Thyroid gland (tissue), 4 donors: ENCODE measurements around the gene GPX7. TPM values are rescaled to one million over a fixed set of nuclear protein-coding genes. Genes with fewer than 3 reads are reported as not detected.

Experiments
- DNase-seq, 2 donors: peaks; one replicate each; pipeline ENCODE4 v3.0.0-alpha.2; 2019
- H3K27ac ChIP-seq, 3 donors: fragments of 200-600 bp; sonication (generic); 1 replicate in 2 of 3; 2 replicates in 1 of 3; pipeline ENCODE4 v1.5.1; 2016 to 2019; ENCODE audit warnings: mild to moderate bottlenecking in 1 of 3, moderate library complexity in 1 of 3
- H3K27me3 ChIP-seq: fragments of 200-600 bp; sonication (generic); one replicate; pipeline ENCODE4 v1.5.1; 2019
- H3K36me3 ChIP-seq, 2 donors: fragments of 200-600 bp; sonication (generic); one replicate each; pipeline ENCODE4 v1.5.1; 2016 to 2019
- H3K4me1 ChIP-seq, 2 donors: fragments of 200-600 bp; sonication (generic); one replicate each; pipeline ENCODE4 v1.5.1; 2017 to 2019
- H3K4me3 ChIP-seq, 3 donors: fragments of 200-600 bp; sonication (generic); replicated peaks in 1 of 3; 1 replicate in 2 of 3; 2 replicates in 1 of 3; pipeline ENCODE4 v1.5.1; 2016; ENCODE audit warnings: mild to moderate bottlenecking in 1 of 3
- H3K9me3 ChIP-seq: fragments of 200-600 bp; sonication (generic); one replicate; pipeline ENCODE4 v1.5.1; 2017
- POLR2A ChIP-seq, 2 donors: fragments of 450-650 bp; IDR thresholded peaks; one replicate each; pipeline ENCODE4 v1.6.1; 2017; ENCODE audit warnings: antibody characterized with exemption in 2 of 2, mild to moderate bottlenecking in 2 of 2, moderate library complexity in 1 of 2
- whole genome bisulfite sequencing, 2 donors: methylation state at CpG; one replicate each; pipeline ENCODE4 v1.1.5; 2017; 5-methylcytosine and 5-hydroxymethylcytosine counted together
- intact Hi-C: fragments of 100-400 bp; cut with DNase I; formaldehyde crosslinking; loops from one replicate; pipeline ENCODE4 v1.15.1; 2023
- total RNA-seq, 4 donors: library from RNA; depleted of rRNA; stranded (reverse); fragments of >200 nt; gene quantifications; one replicate each; pipeline ENCODE4 v1.2.3, GENCODE V29; 2016
- TF ChIP-seq, protein P1 (sequence below), 6 experiments: fragments of 200-600 bp in 3 of 6; fragments of 450-650 bp in 3 of 6; sonication (generic) in 3 of 6; IDR thresholded peaks; one replicate each; pipeline ENCODE4 v1.5.1; 2016 to 2019; ENCODE audit warnings: antibody characterized with exemption in 6 of 6, mild to moderate bottlenecking in 2 of 6, inconsistent platforms in 1 of 6, moderate library complexity in 1 of 6

GPX7 gene
- total RNA-seq, 4 donors from 2014 or later, result 15.7 to 77.9 (median 32.1) TPM

- Histone ChIP-seq H3K27me3 (no peaks in the 10 kb centered on the region), H3K36me3 (no peaks in the 10 kb centered on the region), H3K27ac (no peak overlapping the region), H3K4me3 (no peak overlapping the region), H3K4me1 (no peaks in the 10 kb centered on the region), H3K9me3 (no peaks in the 10 kb centered on the region)
- 83 to 90% methylated on average over 1 of the region's 1 CpG for WGBS, 2 donors
- DNase-seq, result no peak
- no peak for TF ChIP-seq POLR2A (IDR thresholded peaks at IDR 0.05)
- TF ChIP-seq, protein P1, sequence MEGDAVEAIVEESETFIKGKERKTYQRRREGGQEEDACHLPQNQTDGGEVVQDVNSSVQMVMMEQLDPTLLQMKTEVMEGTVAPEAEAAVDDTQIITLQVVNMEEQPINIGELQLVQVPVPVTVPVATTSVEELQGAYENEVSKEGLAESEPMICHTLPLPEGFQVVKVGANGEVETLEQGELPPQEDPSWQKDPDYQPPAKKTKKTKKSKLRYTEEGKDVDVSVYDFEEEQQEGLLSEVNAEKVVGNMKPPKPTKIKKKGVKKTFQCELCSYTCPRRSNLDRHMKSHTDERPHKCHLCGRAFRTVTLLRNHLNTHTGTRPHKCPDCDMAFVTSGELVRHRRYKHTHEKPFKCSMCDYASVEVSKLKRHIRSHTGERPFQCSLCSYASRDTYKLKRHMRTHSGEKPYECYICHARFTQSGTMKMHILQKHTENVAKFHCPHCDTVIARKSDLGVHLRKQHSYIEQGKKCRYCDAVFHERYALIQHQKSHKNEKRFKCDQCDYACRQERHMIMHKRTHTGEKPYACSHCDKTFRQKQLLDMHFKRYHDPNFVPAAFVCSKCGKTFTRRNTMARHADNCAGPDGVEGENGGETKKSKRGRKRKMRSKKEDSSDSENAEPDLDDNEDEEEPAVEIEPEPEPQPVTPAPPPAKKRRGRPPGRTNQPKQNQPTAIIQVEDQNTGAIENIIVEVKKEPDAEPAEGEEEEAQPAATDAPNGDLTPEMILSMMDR (IDR thresholded peaks at IDR 0.05), result no peak
- intact Hi-C loops, result no loop called here
Measured at GRCh38 chr1:52651904-52652303, 49.7 kb downstream of the GPX7 start.

DNA sequence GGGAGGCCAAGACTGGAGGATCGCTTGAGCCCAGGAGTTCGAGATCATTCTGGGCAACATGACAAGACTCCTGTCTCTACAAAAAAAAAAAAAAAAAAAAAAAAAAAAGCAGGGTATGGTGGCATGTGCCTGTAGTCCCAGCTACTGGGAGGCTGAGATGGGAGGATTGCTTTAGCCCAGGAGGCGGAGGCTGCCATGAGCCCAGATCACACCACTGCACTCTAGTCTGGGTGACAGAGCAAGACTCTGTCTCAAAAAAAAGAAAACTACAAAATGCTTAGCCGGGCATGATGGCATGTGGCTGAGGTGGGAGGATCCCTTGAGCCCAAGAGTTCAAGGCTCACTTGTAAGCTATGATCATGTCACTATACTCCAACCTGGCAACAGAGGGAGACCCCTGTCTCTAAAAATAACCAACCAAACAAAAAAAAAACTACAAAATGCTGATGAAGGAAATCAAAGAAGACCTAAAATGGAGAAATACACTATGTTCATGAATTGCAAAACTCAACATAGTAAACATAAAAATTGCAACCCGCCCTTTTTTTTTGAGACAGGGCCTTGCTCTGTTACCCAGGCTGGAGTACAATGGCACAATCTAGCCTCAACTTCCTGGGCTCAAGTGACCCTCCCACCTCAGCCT lies 51.2 kb downstream of the GPX7 start:
- TF ChIP-seq, protein P1 (IDR thresholded peaks at IDR 0.05), result no peak
- 93 to 95% methylated on average over 5 of the region's 5 CpGs for WGBS, 2 donors
- no peaks in the 10 kb centered on the region for H3K36me3 ChIP-seq
- no peak overlapping the region for H3K4me3 ChIP-seq
- H3K27me3 ChIP-seq, result no peaks in the 10 kb centered on the region
- peaks cover 0 to 3% of the 10 kb centered on the region in 2 donors for H3K4me1 ChIP-seq
- no peak for DNase-seq
- no peak overlapping the region for H3K27ac ChIP-seq
- intact Hi-C loops, result no loop called here
- H3K9me3 ChIP-seq, result no peaks in the 10 kb centered on the region

GRCh38 chr1:52654063-52654462 lies 51.9 kb downstream of the GPX7 start:
- Histone ChIP-seq H3K9me3 (no peaks in the 10 kb centered on the region), H3K36me3 (no peaks in the 10 kb centered on the region), H3K4me1 (peaks cover 0 to 8% of the 10 kb centered on the region in 2 donors), H3K4me3 (no peak overlapping the region), H3K27ac (no peak overlapping the region), H3K27me3 (no peaks in the 10 kb centered on the region)
- no peak for TF ChIP-seq POLR2A (IDR thresholded peaks at IDR 0.05)
- TF ChIP-seq, protein P1 (IDR thresholded peaks at IDR 0.05), result no peak
- intact Hi-C loops, result no loop called here
- DNase-seq, result no peak

DNA sequence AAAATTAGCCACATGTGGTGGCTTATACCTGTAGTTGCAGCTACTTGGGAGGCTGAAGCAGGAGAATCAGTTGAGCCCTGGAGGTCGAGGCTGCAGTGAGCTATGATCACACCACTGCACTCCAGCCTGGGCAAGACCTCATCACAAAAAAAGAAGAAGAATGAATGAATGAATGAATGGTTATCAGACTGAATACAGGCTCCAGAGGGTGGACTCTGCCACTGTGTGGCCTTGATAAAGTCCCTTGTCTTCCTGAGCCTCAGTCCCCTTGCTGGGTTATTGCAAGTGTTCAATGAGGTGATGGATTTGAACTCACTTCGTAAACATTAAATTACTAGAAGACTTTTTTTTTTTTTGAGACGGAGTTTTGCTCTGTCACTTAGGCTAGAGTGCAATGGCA lies 55.5 kb downstream of the GPX7 start:
- no peak for DNase-seq
- Histone ChIP-seq H3K4me3 (no peak overlapping the region), H3K36me3 (no peaks in the 10 kb centered on the region), H3K9me3 (no peaks in the 10 kb centered on the region), H3K4me1 (peaks cover 0 to 12% of the 10 kb centered on the region in 2 donors), H3K27ac (no peak overlapping the region), H3K27me3 (no peaks in the 10 kb centered on the region)
- TF ChIP-seq POLR2A (IDR thresholded peaks at IDR 0.05), result no peak
- TF ChIP-seq, protein P1 (IDR thresholded peaks at IDR 0.05), result no peak
- intact Hi-C loops, result no loop called here
- WGBS, 2 donors, result 99% methylated on average over 3 of the region's 3 CpGs

Other genes with a start within 250 kb of the GPX7 start
- 10 to 100 TPM; 34.7 to 68.2 (median 48.4) TPM for gene CC2D1B, start 236.2 kb upstream of the GPX7 start, total RNA-seq
- 1 to 10 TPM in 2 of 4 donors, under 1 TPM in 2; 0.22 to 1.2 (median 0.81) TPM for gene ORC1, start 197.9 kb upstream of the GPX7 start, total RNA-seq
- gene PRPF38A, start 197.8 kb upstream of the GPX7 start, total RNA-seq, result 10 to 100 TPM; 19.9 to 31.3 (median 21.7) TPM
- gene TUT4, start 49.3 kb upstream of the GPX7 start, total RNA-seq, result 100 to 1,000 TPM in 3 of 4 donors, 10 to 100 TPM in 1; 90.5 to 169 (median 120) TPM
- gene SHISAL2A, start 30.8 kb downstream of the GPX7 start, total RNA-seq, result 1 to 10 TPM in 1 of 4 donors, under 1 TPM in 2, not detected in 1; 0.75 to 1.1 (median 0.94) TPM
- 10 to 100 TPM; 10.6 to 14.7 (median 11.5) TPM for gene COA7, start 96.0 kb downstream of the GPX7 start, total RNA-seq
- gene ZYG11B, start 124.1 kb downstream of the GPX7 start, total RNA-seq, result 10 to 100 TPM; 64.8 to 88.2 (median 82.2) TPM
- 1 to 10 TPM; 4.0 to 9.3 (median 5.9) TPM for gene ZYG11A, start 240.4 kb downstream of the GPX7 start, total RNA-seq